Kasumi-1 (cell line): ENCODE results near the gene SMARCC2.
"Not testable (repeated sequence)": the region's sequence is repeated elsewhere in the genome, so short reads cannot be mapped to it uniquely, and the experiment has no call there.

Source experiments
- DNase-seq, 2 experiments: peaks; one replicate each; lab custom pipeline; 2025; lab: John Stamatoyannopoulos, UW

Gene SMARCC2

DNA sequence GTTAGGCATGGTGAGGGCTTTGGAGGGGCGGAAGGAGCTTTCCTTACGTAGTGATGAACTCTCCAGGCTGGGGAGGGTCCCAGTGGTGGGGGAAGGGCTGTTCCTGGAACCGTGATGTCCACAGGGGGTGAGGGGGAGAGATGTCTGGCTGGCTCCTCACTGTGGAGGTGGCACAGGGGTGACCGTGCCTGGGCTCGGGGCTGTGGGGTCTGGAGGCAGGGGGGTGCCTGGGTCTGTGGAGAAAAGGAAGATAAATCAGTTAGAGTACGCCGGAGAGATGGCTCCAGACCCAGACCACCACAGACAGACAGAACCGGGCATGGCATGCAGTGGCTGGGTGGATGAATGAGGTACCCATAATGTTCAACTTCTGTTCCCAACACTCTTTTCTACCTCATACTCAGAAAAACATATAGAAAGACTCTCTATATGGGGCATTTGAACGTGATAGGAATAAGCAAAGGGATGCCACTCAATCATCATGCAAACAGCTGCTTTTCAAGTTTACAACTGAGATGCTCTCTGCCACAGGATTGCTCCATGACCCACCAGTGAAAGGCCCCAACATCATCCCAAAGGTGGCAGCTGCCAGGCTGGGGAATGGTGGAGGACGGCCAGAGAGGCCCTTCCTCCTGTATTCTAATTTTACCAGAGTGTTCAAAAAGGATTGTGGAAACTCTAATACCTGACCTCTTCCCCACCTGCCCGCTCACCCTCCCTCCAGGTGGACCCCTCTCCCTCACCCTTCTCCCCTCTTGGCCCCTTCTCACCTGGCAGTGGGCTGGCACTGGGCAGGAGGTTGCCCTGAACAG, 25.5 kb downstream of the SMARCC2 start:
- no peak for DNase-seq

- no peak for DNase-seq
These were observed 26.6 kb downstream of the SMARCC2 start for GRCh38 chr12:56162468-56163290.

DNA sequence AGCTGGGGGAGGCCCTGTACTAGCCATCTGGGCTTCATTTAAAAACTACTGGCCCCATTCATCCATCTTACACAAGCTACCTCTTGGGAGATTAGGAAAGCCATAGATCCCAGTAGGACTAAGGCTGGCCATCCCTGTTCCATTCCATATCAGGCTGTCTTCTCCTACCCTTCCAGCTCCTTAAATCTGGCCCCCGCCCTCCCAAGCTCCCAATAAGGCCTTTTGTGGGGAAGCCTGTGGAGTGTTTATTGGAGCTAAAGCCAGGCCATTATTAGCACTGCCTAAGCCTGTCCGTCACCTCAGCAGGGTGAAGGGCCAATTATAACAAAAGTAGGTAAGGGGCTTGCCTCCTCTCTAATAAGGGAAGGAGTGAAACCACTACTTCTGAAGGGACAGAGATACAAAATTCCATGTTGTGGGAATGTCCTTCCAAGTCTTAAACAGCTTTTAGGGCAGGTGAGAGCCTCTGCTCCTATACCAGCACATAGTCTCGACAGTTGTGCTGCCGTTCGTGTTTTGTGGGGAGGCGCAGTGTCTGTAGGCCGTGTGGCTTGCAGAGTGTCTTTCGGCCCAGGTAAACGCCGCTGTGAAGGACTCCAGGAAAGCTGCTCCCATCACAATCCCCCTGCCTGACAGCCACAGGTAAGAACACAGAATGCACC, 27.5 kb downstream of the SMARCC2 start:
- DNase-seq, result no peak

DNA sequence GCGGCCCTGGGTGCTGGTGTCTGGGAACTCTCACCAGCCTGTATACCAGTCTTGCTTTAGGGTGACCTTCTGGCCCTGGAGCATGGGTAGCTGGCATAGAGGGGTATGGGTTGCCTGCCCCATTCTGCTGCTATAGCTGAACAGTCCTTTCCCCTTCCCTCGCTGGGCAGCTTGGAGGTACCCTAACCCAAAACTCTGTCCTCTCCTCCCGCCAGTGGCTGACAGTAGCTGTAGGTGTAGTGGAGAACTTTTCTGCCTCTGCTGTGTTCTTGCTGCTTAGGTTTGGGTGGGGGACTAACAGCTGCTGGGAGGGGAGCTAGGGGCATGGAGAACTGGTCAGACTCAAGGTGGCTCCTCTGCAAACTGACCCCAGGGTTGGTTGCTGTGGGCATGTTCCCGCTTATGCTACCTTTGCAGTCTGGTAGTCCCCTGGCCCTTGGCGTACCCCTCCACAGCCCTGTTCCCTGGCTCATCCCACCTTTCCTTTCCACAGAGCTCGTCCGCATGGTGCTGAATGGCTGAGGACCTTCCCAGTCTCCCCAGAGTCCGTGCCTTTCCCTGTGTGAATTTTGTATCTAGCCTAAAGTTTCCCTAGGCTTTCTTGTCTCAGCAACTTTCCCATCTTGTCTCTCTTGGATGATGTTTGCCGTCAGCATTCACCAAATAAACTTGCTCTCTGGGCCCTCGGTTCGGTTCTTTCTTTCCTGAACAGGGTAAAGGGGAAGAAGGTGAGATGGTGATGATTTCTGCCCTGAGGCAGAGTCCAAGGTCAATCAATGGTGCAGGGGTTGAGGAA, 28.2 kb downstream of the SMARCC2 start:
- DNase-seq, result no peak

- peak; percentile 30 to 36 for DNase-seq
These were observed 29.0 kb downstream of the SMARCC2 start for GRCh38 chr12:56160193-56160763.

DNA sequence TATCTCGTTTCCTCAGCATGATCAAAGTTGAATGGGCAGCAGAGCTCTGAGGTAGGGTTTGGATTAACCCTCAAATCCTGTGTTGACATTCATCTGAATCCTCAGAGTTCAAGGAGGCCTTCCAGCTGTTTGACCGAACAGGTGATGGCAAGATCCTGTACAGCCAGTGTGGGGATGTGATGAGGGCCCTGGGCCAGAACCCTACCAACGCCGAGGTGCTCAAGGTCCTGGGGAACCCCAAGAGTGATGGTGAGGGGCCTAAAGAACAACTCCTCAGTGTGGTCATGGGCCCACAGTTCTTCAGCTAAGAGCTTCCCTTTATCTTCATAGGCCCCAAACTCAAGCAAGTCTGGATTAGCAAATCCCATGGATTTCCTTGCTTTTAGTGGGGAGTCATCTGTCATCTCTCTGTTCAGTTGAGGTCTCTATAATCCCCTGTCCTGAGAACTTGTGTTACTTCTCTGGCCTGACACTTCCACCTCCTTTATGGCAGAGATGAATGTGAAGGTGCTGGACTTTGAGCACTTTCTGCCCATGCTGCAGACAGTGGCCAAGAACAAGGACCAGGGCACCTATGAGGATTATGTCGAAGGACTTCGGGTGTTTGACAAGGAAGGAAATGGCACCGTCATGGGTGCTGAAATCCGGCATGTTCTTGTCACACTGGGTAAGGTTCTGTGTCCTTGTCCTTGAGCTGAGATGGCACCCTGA, 29.6 kb downstream of the SMARCC2 start:
- DNase-seq, result no peak

DNA sequence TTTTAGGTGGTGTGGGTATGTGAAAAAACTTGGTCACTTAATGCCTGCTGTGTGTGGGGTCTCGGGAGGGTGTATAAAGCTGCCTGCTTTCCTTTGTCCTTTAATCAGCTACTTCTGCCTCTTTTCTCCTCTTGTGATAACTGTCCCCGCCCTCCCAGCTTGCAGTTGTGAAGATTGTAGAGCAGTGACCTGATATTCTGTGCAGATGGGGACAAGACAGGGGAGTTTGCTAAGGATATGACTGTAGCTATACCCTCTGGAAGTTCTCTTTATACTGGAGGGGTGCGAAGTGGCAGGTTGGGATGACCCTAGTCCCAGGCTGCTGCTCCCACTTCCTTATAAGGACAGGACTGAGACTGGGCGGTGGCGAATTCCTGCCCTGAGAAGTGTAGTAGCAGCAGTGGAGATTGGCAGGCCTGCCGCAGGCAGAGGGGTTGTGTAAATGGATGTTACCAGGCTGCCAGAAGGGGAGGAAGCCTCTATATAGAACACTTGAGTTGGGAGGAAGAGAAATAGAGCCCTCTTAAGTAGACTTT, 30.3 kb downstream of the SMARCC2 start:
- peak; percentile 47 to 71 for DNase-seq

- DNase-seq, result peak; percentile 98
These were observed 31.0 kb downstream of the SMARCC2 start, which contains the start of gene MYL6 for GRCh38 chr12:56158029-56158925. Gene MYL6 (plus strand): TSS chr12:56158359. CDS start chr12:56158402, 43 bp downstream.

GRCh38 chr12:56157201-56158028, 31.9 kb downstream of the SMARCC2 start:
- peak; percentile 90 to 94 for DNase-seq

- DNase-seq, result not testable (repeated sequence)
These were observed 32.7 kb downstream of the SMARCC2 start for GRCh38 chr12:56156464-56157200.

DNA sequence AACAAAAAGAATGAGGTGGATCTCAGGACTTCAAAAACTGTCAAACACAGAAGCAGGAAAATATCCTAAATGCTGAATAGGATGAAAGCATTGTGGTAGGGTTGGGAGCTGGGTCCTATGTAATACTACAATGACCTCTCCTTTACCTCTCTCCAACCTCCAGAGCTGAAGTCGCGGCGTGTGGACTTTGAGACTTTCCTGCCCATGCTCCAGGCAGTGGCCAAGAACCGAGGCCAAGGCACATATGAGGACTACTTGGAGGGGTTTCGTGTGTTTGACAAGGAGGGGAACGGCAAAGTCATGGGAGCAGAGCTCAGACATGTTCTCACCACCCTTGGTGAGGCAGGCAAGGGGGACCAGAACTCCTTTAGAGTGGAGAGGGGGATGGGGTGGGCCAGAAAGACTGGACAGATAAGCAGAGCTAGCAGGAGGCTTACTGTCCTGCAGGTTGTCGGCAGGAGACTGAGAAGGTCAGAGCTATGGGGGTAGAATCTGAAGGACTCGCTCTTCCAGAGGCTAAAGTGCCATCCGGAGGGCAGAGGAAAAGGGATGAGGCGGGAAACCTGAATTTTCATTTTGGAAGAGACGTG, 33.9 kb downstream of the SMARCC2 start:
- DNase-seq, result no peak

DNA sequence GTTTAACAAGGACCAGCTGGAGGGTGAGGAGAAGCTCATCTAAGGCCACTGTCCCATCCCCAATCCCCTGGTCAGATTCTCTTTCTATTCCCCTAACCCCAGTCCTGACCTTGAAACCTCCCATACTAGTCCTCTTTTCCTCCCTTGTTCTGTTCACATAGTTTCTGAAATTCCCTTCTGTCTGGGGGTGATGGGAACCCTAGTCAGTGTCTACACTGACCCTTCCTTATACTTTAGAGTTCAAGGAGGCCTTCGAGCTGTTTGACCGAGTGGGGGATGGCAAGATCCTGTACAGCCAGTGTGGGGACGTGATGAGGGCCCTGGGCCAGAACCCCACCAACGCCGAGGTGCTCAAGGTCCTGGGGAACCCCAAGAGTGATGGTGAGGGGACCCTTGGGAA, 34.5 kb downstream of the SMARCC2 start:
- no peak for DNase-seq

DNA sequence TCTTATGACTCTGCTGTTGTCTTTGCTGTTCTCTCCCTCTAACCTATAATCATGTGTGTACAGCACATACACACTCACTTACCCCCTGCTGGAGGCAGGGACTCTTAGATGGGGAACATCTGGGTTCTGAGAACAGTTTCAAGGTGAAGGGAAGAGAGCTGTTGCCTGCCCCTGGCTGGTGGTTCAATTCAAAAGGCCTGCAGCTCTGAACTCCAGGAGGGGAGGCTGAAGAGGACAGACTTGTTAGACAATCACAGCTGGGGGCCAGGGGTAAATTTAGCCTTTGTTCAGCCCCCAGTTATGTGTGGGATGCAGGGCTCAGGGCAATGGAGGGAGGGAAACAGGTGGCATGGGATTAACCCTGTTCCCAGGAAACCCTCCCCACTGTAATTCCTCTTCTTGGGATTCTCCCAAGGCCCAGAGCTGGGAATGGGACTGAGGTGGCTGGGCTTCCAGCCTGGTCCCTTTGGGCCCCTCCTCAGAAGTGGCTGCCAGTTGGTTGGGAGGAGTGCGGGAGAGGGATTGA, 35.0 kb downstream of the SMARCC2 start:
- DNase-seq, result no peak

GRCh38 chr12:56153678-56154065, 35.6 kb downstream of the SMARCC2 start:
- DNase-seq, result no peak

DNA sequence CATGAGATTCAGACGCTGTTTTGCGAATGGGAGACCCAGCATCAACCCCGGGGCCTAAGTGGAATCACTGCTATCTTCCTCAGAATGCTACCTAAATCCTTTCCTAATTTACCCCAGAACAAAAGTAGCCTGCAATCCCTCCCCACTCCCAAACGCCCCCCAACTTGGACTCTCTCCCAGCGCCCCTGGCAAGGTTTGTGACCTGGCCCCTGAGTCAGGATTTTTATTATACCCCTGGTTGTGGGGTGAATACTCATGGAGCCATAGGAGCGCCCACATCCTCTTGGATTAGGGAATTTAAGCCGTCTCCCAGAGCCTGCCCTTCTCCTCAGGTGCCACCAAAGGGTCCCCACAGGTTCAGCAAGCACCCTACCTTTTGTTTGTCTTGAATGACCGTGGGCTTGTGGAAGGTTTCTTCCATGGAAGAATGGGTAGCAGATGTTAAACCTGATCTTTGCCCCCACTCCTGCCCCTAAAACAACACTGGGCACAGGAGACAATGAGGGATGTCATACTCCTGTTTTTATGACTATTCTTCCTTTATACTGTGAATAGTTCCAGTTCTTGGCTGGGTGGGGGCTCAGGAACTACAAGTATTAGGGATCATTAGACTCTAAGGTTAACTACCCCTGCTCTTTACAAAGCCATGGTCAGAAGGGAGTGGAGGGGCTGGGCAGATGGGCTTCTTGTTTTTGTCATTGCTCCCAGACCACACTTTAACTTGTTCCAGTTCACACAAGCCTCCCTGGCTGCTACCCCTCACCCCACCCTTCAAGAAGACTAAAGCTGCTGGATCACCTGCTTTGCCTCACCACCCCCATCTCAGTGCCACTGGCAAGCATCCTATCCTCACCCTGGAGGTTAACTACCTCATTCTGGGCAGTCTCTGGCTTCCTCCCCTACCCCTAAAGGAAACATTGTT, 36.3 kb downstream of the SMARCC2 start:
- no peak for DNase-seq
